GM19023 (cell line): ENCODE results near the gene G6PC1.
"Not testable (repeated sequence)": the region's sequence is repeated elsewhere in the genome, so short reads cannot be mapped to it uniquely, and the experiment has no call there.

ENCODE experiments used
- ATAC-seq: cut with Tn5 transposase; IDR thresholded peaks from one replicate; pipeline ENCODE4 v1.9.1; 2021; ENCODE audit warnings: mild to moderate bottlenecking, moderate library complexity; ENCODE audit not compliant: unreplicated experiment

Gene G6PC1

DNA sequence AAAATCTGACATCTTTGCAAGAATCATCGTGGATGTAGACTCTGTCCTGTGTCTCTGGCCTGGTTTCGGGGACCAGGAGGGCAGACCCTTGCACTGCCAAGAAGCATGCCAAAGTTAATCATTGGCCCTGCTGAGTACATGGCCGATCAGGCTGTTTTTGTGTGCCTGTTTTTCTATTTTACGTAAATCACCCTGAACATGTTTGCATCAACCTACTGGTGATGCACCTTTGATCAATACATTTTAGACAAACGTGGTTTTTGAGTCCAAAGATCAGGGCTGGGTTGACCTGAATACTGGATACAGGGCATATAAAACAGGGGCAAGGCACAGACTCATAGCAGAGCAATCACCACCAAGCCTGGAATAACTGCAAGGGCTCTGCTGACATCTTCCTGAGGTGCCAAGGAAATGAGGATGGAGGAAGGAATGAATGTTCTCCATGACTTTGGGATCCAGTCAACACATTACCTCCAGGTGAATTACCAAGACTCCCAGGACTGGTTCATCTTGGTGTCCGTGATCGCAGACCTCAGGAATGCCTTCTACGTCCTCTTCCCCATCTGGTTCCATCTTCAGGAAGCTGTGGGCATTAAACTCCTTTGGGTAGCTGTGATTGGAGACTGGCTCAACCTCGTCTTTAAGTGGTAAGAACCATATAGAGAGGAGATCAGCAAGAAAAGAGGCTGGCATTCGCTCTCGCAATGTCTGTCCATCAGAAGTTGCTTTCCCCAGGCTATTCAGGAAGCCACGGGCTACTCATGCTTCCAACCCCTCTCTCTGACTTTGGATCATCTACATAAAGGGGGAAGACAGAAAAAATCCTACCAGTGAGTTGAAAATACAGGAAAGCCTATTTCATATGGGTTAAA, at the start of gene G6PC1:
G6PC1 (plus strand) TSS at position 340 of the 872 bp plus-strand sequence; CDS start at position 418, 78 bp downstream.
- no peak for ATAC-seq

DNA sequence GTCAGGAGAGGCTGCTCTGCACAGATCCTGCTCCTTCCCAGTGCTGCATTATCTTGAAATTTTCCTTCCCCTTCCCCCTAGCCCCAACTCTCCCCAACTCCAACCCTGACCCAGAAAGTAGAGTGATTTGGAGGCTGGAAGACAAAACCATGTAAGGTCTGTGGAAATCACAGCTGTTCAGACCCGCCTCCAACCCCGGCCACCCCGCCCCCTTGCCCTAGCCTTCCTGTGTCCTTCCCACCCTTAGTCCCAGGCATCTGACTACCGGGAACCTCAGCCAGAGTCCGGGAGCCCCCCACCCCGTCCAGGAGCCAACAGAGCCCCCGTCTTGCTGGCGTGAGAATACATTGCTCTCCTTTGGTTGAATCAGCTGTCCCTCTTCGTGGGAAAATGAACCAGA, 49.6 kb upstream of the G6PC1 start, which contains the start of gene AOC3:
AOC3 (plus strand) TSS at position 246 of the 400 bp plus-strand sequence; CDS start at position 391, 145 bp downstream.
- no peak for ATAC-seq

DNA sequence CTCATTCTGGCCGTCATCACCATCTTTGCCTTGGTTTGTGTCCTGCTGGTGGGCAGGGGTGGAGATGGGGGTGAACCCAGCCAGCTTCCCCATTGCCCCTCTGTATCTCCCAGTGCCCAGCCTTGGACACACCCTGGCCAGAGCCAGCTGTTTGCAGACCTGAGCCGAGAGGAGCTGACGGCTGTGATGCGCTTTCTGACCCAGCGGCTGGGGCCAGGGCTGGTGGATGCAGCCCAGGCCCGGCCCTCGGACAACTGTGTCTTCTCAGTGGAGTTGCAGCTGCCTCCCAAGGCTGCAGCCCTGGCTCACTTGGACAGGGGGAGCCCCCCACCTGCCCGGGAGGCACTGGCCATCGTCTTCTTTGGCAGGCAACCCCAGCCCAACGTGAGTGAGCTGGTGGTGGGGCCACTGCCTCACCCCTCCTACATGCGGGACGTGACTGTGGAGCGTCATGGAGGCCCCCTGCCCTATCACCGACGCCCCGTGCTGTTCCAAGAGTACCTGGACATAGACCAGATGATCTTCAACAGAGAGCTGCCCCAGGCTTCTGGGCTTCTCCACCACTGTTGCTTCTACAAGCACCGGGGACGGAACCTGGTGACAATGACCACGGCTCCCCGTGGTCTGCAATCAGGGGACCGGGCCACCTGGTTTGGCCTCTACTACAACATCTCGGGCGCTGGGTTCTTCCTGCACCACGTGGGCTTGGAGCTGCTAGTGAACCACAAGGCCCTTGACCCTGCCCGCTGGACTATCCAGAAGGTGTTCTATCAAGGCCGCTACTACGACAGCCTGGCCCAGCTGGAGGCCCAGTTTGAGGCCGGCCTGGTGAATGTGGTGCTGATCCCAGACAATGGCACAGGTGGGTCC, 49.0 kb upstream of the G6PC1 start:
- not testable (repeated sequence) for ATAC-seq

DNA sequence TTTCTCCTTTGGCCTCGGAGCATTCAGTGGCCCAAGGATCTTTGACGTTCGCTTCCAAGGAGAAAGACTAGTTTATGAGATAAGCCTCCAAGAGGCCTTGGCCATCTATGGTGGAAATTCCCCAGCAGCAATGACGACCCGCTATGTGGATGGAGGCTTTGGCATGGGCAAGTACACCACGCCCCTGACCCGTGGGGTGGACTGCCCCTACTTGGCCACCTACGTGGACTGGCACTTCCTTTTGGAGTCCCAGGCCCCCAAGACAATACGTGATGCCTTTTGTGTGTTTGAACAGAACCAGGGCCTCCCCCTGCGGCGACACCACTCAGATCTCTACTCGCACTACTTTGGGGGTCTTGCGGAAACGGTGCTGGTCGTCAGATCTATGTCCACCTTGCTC, 48.2 kb upstream of the G6PC1 start:
- ATAC-seq: no peak

DNA sequence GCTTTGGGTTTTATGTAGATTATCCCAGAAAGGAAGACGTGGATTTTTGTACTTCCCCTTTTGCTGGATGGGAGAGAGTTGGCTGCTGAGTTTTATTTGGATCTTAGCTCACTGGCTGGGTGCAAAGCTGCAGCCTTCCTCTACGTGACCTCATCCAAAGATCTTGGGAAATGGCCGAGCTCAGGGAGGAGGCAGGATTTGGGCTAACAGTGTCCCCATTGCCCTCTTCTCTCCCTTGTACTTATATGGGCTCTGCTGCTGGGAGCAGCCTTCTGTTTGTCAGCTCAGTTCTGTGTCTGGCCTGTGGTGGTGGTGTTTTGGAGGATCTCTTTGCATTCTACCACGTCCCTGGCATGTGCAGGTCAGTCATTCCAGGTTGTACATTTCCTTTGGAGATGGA, 47.6 kb upstream of the G6PC1 start:
- ATAC-seq: no peak

DNA sequence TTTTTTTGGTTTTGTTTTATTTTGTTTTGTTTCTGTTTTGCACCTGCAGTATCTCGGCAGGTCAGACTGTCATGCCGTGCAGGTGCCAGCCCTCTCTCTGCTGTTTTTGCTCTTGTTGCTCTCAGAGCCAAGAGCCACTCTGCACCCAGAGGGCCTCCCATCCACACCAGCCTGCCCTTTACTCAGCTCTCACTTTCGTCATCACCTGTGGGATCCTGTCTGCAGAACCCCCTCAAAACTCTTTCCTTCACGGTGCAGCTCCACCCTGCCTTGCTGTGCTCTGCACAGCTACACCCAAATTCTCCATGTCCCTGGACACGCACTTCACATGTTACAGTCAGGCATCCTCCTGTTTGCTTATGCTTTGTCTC, 47.0 kb upstream of the G6PC1 start:
- no peak for ATAC-seq

DNA sequence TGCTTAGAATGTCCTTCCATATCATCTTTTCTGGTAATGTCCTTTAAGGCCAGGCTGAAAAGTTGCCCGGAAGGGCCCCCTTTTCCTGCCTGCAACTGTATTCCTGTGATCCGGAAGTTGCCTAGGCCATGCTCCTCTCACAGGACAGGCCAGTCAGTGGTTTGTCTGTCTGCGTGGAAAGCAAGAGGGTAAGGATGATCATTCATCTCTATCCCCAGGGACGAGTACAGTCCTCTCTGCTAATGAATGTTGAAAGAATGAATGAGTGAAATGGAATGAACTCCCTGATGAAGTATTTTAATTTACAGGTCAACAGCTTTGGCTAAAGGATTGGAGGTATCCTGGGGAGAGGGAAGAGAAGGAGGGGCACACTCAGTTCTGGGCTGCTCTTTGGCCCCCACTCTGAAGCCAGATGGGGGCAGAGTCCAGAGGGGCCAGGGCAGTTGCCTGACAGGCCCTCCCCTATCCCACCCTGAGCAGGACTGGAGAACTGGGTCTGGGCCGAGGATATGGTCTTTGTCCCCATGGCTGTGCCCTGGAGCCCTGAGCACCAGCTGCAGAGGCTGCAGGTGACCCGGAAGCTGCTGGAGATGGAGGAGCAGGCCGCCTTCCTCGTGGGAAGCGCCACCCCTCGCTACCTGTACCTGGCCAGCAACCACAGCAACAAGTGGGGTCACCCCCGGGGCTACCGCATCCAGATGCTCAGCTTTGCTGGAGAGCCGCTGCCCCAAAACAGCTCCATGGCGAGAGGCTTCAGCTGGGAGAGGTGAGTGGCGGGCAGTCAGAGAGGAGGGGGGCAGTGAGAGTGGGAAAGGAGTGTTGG, 46.4 kb upstream of the G6PC1 start:
- ATAC-seq: no peak

DNA sequence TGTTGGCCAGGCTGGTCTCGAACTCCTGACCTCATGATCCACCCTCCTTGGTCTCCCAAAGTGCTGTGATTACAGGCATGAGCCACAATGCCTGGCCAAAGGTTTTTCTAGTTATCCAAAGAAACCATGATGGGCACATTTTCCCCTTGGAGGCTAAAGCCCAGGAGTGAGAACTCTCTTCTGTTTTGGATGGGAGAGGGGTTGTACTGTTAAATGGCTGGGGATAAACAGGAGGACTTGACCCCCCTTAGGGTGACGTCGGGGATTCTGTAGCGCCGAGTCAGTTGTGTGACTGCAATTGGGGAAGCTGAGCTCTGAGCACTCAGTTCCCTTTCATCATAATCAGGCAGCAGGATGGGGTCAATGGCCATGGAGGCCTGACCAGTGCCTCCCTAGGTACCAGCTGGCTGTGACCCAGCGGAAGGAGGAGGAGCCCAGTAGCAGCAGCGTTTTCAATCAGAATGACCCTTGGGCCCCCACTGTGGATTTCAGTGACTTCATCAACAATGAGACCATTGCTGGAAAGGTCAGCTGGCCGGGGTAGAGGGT, 45.5 kb upstream of the G6PC1 start:
- ATAC-seq: no peak

DNA sequence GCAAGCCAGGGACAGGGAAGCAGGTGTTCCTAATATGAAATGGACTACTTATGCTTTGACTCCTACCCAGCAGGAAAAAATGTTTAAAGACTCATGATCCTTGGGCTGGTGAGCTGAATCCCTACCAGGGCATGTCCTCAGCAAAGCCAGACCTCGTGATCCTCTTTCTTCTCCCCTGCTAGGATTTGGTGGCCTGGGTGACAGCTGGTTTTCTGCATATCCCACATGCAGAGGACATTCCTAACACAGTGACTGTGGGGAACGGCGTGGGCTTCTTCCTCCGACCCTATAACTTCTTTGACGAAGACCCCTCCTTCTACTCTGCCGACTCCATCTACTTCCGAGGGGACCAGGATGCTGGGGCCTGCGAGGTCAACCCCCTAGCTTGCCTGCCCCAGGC, 44.5 kb upstream of the G6PC1 start:
- not testable (repeated sequence) for ATAC-seq

DNA sequence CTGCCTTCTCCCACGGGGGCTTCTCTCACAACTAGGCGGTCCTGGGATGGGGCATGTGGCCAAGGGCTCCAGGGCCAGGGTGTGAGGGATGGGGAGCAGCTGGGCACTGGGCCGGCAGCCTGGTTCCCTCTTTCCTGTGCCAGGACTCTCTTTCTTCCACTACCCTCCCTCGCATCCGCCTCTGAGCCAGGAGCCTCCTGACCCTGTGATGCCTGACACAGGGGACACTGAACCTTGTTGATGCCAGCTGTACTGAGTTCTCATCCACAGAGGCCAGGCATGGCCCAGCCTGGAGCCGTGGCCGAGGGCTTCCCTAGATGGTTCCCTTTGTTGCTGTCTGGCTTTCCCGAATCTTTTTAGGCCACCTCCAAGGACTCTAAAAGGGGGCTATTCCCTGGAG, 44.1 kb upstream of the G6PC1 start:
- ATAC-seq: not testable (repeated sequence)

DNA sequence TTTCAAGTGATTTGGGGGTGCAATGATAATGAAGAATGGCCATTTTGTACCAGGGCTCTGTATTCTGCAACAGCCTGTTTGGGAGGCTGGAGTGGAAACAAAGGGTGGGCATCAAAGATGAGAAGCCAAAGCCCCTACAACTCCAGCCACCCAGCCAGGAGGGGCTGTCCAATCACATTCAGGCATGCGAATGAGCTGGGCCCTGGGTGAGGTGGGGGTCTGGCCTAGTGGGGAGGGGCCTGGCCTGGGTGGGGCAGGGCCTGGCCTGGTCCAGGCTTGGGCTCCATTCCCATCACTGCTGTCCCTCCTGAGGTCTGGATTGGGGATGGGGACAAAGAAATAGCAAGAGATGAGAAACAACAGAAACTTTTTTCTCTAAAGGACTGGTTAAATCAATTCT, 43.2 kb upstream of the G6PC1 start:
- no peak for ATAC-seq

DNA sequence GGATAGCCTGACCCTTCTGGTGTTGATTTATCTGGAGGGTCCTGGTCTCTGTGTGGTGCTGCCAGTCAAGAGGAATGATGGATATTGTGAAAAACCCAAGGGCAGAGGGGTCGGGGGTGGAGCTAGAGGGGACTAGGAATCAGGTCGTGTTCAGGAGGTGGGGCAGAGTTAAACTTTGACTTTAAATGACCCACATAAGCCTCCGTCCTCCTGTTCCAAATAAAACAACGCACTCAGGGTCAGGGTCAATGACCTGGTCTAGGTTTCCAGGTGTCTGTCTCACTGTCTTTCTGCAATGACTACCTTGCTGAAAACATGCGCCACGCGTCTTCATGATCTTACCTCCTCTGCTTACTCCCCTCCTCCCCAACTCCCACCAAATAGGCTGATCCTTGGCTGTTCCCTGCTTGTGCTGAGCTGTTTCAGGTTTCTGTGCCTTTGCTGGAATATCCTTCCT, 34.9 kb upstream of the G6PC1 start:
- no peak for ATAC-seq

DNA sequence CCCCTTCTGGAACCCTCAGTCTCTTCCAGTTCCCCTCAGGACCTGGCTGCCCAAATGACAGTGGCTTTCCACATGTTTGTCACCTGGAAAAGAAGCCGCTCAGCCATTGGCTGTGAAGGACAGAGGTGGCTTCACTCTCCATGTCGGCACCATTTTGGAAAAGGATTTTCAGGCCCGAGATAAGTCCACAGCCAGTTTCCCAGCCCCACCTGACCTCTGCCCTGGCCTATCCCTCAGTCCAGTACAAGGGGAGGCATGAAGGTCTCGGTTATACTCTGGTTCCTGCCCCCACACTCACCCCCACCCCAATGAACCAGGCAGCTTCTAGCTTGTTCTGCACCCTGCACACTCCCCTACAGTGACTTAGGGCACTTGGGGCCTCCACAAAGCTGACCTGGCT, 34.4 kb upstream of the G6PC1 start:
- no peak for ATAC-seq

DNA sequence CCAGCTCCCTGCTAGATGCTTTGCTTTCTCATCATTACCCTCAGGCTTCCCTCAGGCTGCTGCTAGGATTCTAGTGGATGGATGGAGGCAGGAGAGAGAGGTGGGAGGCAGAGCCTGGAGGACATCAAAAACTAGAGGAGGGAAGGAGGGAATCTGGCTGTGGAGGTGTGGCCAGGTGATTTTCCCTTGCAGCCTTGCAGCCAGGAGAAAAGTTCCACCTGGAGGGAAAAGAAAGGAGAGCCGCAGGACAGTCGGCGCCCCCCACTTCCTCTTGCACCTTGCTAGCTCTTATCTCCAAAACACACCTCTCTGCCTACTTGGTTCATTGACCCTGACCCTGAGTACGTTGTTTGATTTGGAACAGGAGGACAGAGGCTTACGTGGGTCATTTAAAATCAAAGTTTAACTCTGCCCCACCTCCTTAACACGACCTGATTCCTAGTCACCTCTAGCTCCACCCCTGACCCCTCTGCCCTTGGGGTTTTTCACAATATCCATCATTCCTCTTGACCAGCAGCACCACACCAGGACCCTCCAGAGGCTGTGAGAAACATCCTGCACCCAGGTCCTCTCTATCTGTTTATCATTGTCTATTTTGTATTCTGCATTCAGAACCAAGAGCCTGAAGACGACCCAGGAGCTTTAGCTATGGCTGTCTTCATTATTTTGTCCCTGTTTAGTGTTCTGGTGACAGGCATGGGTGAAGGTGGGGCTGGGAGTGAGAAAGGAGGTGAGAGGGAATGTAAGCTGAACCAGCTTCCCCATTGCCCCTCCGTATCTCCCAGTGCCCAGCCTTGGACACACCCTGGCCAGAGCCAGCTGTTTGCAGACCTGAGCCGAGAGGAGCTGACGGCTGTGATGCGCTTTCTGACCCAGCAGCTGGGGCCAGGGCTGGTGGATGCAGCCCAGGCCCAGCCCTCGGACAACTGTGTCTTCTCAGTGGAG, 33.7 kb upstream of the G6PC1 start:
- ATAC-seq: no peak

DNA sequence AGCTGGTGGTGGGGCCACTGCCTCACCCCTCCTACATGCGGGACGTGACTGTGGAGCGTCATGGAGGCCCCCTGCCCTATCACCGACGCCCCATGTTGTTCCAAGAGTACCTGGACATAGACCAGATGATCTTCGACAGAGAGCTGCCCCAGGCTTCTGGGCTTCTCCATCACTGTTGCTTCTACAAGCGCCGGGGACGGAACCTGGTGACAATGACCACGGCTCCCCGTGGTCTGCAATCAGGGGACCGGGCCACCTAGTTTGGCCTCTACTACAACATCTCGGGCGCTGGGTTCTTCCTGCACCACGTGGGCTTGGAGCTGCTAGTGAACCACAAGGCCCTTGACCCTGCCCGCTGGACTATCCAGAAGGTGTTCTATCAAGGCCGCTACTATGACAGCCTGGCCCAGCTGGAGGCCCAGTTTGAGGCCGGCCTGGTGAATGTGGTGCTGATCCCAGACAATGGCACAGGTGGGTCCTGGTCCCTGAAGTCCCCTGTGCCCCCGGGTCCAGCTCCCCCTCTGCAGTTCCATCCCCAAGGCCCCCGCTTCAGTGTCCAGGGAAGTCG, 32.8 kb upstream of the G6PC1 start:
- not testable (repeated sequence) for ATAC-seq

DNA sequence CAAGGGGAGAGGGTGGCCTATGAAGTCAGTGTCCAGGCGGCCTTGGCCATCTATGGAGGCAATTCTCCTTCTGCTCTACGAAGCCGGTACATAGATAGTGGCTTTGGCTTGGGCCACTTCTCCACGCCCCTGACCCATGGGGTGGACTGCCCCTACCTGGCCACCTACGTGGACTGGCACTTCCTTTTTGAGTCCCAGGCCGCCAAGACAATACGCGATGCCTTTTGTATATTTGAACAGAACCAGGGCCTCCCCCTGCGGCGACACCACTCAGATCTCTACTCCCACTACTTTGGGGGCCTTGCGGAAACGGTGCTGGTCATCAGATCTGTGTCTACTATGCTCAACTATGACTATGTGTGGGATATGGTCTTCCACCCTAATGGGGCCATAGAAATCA, 32.3 kb upstream of the G6PC1 start:
- ATAC-seq: no peak

DNA sequence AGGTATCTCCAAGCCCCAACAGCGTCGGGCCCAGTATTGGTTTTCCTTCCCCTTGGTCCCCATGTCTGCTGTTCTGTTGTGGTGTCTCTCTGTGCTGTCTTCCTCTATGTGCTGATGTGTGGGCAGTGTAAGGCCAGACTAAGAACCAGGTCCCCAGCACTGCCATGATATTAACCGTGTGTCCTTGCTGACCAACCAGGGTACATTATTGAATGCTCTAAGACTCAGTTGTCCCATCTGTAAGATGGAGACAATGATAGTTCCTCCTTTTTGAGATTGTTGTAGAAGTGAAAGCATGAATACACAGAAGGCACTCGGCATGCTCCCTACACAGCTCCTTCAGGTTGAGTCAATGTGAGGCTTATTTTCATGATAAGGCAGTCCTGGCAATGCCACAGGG, 29.0 kb upstream of the G6PC1 start:
- ATAC-seq: no peak

DNA sequence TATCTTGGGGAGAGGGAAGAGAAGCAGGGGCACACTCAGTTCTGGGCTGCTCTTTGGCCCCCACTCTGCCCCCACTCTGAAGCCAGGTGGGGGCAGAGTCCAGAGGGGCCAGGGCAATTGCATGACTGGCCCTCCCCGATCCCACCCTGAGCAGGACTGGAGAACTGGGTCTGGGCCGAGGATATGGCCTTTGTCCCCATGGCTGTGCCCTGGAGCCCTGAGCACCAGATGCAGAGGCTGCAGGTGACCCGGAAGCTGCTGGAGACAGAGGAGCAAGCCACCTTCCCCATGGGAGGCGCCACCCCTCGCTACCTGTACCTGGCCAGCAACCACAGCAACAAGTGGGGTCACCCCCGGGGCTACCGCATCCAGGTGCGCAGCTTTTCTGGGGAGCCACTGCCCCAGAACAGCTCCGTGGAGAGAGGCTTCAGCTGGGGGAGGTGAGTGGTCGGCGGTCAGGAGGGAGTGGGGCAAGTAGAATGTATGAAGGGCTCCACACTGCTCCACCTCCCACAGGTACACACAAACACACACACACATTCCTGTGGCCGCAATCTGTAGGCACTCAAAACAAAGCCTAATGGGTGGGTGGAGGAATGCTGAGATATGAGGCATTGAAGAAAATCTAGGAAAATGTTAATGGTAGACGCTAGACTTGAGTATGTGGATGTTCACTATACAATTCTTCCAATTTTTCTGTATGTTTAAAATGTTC, 28.2 kb upstream of the G6PC1 start:
- ATAC-seq: no peak
